K562 (cell line): ENCODE data around the gene POC5. TPM values are rescaled to one million over a fixed set of nuclear protein-coding genes. Genes with fewer than 3 reads are reported as not detected.

Source experiments
- AFF4 ChIP-seq: sonication (generic); formaldehyde crosslinking; IDR thresholded peaks from 2 replicates; pipeline ENCODE4 v1.8.0; 2023; ENCODE audit warnings: mild to moderate bottlenecking, missing genetic modification reagents
- PKNOX1 ChIP-seq: fragments of 450-650 bp; IDR thresholded peaks from 2 replicates; pipeline ENCODE4 v1.6.1; 2016
- YY1 ChIP-seq, 3 experiments: IDR thresholded peaks; 2 replicates each; pipeline ENCODE4 v1.6.1; 2011; ENCODE audit warnings: low read length in 2 of 3, mild to moderate bottlenecking in 2 of 3, moderate library complexity in 2 of 3, borderline replicate concordance in 1 of 3, control low read depth in 1 of 3, low read depth in 1 of 3; ENCODE audit not compliant: insufficient read depth in 3 of 3, insufficient replicate concordance in 2 of 3, control insufficient read depth in 1 of 3, insufficient read length in 1 of 3; ENCODE audit errors: extremely low read depth in 1 of 3
- ZNF280B ChIP-seq: fragments of 250-450 bp; sonication (Bioruptor Pico); IDR thresholded peaks from 2 replicates; pipeline ENCODE4 v1.5.1; 2021; ENCODE audit warnings: mild to moderate bottlenecking
- ZNF695 ChIP-seq: fragments of 450-650 bp; formaldehyde crosslinking; IDR thresholded peaks from 2 replicates; pipeline ENCODE4 v1.4.0; 2020; ENCODE audit warnings: mild to moderate bottlenecking, moderate library complexity
- polyA plus RNA-seq, 8 experiments: library from polyadenylated mRNA; depleted of rRNA in 4 of 8; stranded (reverse) in 5 of 8; unstranded in 3 of 8; fragments of >200 nt; fragmentation: Nextera tagmentation in 2 of 8; fragmentation: Illumina TruSeq in 1 of 8; extraction: Ambion mirVana in 2 of 8; extraction: Trizol in 1 of 8; gene quantifications; 2 replicates each; pipeline versions ENCODE4 v1.2.1 to v1.2.3, GENCODE V29; 2011 to 2014; ENCODE audit warnings: inconsistent platforms in 1 of 8, missing spikeins in 1 of 8
- total RNA-seq, 7 experiments: library from RNA; depleted of rRNA in 6 of 7; stranded (reverse); fragments of >200 nt in 6 of 7; fragmentation: Illumina TruSeq in 2 of 7; extraction: Trizol in 2 of 7; gene quantifications; 2 replicates each; pipeline versions ENCODE4 v1.2.1 to v1.2.3, GENCODE V29; 2011 to 2021; ENCODE audit warnings: low replicate concordance in 1 of 7
- TF ChIP-seq, protein P1 (sequence below): fragments of 450-650 bp; IDR thresholded peaks from 2 replicates; pipeline ENCODE4 v1.6.1; 2016; ENCODE audit warnings: mild to moderate bottlenecking, moderate library complexity

POC5 gene
- total and polyA plus RNA-seq, 9 of the 15 experiments (the other 6 are each of a cell fraction or from before 2014, with no cell fraction given): 14.5 to 38.2 (median 27.0) TPM

DNA sequence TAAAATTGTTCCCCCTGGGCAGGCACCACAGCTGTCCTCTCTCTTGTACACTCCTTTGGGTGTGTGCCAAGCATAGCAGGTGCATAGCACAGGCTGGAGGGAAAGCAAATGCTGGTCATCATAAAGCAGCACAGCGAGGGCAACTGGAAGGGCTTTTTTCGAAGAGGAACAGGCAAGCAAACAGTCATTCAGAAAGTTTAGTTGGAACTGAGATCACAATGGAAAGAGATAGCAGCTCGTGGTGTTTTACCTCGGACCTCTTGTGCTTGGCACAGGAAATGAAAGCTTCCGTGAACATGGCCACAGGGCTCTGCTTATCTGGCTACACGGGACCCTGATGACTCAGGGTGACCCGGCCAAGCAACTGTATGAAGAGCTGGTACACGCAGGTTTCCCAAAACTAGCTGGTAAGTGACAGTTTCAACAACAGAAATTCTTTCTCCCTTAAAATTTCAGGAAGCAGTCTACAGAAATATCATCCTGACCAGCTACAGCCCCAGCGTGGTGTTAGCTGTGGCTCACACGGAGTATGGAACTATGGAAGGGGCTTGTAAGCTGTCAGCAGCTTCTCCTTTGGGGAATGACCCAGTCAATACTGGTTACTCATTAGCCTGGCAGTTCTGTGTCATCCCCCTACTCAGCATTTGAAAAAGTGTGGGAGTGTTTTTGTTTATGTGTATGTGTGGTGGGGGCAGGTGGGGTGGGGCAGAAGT is 48.1 kb downstream of the POC5 start (continued):
- TF ChIP-seq, protein P1, sequence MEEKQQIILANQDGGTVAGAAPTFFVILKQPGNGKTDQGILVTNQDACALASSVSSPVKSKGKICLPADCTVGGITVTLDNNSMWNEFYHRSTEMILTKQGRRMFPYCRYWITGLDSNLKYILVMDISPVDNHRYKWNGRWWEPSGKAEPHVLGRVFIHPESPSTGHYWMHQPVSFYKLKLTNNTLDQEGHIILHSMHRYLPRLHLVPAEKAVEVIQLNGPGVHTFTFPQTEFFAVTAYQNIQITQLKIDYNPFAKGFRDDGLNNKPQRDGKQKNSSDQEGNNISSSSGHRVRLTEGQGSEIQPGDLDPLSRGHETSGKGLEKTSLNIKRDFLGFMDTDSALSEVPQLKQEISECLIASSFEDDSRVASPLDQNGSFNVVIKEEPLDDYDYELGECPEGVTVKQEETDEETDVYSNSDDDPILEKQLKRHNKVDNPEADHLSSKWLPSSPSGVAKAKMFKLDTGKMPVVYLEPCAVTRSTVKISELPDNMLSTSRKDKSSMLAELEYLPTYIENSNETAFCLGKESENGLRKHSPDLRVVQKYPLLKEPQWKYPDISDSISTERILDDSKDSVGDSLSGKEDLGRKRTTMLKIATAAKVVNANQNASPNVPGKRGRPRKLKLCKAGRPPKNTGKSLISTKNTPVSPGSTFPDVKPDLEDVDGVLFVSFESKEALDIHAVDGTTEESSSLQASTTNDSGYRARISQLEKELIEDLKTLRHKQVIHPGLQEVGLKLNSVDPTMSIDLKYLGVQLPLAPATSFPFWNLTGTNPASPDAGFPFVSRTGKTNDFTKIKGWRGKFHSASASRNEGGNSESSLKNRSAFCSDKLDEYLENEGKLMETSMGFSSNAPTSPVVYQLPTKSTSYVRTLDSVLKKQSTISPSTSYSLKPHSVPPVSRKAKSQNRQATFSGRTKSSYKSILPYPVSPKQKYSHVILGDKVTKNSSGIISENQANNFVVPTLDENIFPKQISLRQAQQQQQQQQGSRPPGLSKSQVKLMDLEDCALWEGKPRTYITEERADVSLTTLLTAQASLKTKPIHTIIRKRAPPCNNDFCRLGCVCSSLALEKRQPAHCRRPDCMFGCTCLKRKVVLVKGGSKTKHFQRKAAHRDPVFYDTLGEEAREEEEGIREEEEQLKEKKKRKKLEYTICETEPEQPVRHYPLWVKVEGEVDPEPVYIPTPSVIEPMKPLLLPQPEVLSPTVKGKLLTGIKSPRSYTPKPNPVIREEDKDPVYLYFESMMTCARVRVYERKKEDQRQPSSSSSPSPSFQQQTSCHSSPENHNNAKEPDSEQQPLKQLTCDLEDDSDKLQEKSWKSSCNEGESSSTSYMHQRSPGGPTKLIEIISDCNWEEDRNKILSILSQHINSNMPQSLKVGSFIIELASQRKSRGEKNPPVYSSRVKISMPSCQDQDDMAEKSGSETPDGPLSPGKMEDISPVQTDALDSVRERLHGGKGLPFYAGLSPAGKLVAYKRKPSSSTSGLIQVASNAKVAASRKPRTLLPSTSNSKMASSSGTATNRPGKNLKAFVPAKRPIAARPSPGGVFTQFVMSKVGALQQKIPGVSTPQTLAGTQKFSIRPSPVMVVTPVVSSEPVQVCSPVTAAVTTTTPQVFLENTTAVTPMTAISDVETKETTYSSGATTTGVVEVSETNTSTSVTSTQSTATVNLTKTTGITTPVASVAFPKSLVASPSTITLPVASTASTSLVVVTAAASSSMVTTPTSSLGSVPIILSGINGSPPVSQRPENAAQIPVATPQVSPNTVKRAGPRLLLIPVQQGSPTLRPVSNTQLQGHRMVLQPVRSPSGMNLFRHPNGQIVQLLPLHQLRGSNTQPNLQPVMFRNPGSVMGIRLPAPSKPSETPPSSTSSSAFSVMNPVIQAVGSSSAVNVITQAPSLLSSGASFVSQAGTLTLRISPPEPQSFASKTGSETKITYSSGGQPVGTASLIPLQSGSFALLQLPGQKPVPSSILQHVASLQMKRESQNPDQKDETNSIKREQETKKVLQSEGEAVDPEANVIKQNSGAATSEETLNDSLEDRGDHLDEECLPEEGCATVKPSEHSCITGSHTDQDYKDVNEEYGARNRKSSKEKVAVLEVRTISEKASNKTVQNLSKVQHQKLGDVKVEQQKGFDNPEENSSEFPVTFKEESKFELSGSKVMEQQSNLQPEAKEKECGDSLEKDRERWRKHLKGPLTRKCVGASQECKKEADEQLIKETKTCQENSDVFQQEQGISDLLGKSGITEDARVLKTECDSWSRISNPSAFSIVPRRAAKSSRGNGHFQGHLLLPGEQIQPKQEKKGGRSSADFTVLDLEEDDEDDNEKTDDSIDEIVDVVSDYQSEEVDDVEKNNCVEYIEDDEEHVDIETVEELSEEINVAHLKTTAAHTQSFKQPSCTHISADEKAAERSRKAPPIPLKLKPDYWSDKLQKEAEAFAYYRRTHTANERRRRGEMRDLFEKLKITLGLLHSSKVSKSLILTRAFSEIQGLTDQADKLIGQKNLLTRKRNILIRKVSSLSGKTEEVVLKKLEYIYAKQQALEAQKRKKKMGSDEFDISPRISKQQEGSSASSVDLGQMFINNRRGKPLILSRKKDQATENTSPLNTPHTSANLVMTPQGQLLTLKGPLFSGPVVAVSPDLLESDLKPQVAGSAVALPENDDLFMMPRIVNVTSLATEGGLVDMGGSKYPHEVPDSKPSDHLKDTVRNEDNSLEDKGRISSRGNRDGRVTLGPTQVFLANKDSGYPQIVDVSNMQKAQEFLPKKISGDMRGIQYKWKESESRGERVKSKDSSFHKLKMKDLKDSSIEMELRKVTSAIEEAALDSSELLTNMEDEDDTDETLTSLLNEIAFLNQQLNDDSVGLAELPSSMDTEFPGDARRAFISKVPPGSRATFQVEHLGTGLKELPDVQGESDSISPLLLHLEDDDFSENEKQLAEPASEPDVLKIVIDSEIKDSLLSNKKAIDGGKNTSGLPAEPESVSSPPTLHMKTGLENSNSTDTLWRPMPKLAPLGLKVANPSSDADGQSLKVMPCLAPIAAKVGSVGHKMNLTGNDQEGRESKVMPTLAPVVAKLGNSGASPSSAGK: peak; percentile 41
- peak; percentile 24; the same call in 1 of the 2 replicates for TF ChIP-seq PKNOX1
- TF ChIP-seq ZNF695: no peak
- TF ChIP-seq ZNF280B: no peak
- peak in 2 of 3 experiments; percentile 69 to 82 for TF ChIP-seq YY1 (IDR thresholded peaks at IDR 0.05; ENCODE audit: borderline replicate concordance in 1 of 3, control insufficient read depth in 1 of 3, extremely low read depth in 1 of 3, insufficient read depth in 3 of 3, insufficient read length in 1 of 3, insufficient replicate concordance in 2 of 3, low read depth in 1 of 3, low read length in 2 of 3)
- no peak for TF ChIP-seq AFF4 (CRISPR knock-in tag)
